ENCODE data around the gene CIB1. TPM values are rescaled to one million over a fixed set of nuclear protein-coding genes. Genes with fewer than 3 reads are reported as not detected.

Gene CIB1
- polyA plus RNA-seq, 10 donors: 20.7 to 28.4 (median 24.8) TPM

Other genes with a start within 250 kb of the CIB1 start
- gene ZNF710, start 232.6 kb downstream of the CIB1 start, polyA plus RNA-seq (ENCODE audit: insufficient read length in 10 of 10): 10 to 100 TPM; 13.7 to 25.7 (median 17.9) TPM
- 100 to 1,000 TPM; 202 to 291 (median 262) TPM for gene IDH2, start 131.5 kb downstream of the CIB1 start, polyA plus RNA-seq (ENCODE audit: insufficient read length in 10 of 10)
- 10 to 100 TPM in 2 of 10 donors, 1 to 10 TPM in 8; 4.0 to 10.3 (median 6.6) TPM for gene SEMA4B, start 32.6 kb downstream of the CIB1 start, polyA plus RNA-seq (ENCODE audit: insufficient read length in 10 of 10)
- 1 to 10 TPM; 1.6 to 3.7 (median 2.5) TPM for gene GDPGP1, start 268 bp upstream of the CIB1 start, polyA plus RNA-seq (ENCODE audit: insufficient read length in 10 of 10)
- under 1 TPM in 5 of 10 donors, not detected in 5; 0.10 to 0.97 (median 0.50) TPM for gene TTLL13, start 15.6 kb upstream of the CIB1 start, polyA plus RNA-seq (ENCODE audit: insufficient read length in 10 of 10)
- gene NGRN, start 31.7 kb upstream of the CIB1 start, polyA plus RNA-seq (ENCODE audit: insufficient read length in 10 of 10): 100 to 1,000 TPM in 7 of 10 donors, 10 to 100 TPM in 3; 89.7 to 112 (median 103) TPM
- gene ZNF774, start 118.3 kb upstream of the CIB1 start, polyA plus RNA-seq (ENCODE audit: insufficient read length in 10 of 10): 1 to 10 TPM; 1.5 to 4.5 (median 2.1) TPM
- 10 to 100 TPM; 62.3 to 99.6 (median 83.6) TPM for gene IQGAP1, start 154.3 kb upstream of the CIB1 start, polyA plus RNA-seq (ENCODE audit: insufficient read length in 10 of 10)